ENCODE results near the gene STX18.

DNA sequence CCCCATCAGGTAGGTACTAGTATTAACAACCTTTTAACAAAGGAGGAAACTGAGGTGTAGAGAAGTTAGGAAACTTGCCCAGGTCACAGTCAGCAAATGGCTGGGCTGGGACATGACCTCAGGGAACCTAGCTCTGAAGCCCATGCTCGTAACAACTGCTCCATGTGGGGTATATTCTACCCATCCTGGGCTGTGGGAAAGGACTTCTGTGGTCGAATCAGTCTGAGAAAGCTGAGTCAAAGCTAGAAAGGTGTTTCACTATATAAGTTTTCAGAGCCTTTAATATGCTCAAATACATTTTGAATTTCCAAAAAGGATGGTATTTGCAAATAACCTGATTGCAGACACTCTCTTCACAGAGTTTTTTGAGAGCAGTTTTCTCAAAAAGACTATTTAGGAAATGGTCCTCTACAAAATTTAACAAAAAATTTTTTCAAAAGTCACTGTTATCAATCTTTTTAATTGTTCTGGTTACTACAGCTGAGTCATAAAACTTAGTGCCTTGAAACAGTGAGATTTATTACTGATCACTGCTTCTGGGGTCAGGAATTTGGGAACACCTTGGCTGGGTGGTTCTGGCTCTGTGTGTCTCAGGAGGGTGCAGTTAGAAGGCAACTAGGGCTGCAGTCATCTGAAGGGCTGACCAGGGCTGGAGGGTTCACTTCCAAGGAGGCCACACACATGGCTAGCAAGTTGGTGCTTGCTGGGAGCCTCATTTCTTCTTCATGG is 101.4 kb downstream of the STX18 start:
- TF ChIP-seq, protein P1, sequence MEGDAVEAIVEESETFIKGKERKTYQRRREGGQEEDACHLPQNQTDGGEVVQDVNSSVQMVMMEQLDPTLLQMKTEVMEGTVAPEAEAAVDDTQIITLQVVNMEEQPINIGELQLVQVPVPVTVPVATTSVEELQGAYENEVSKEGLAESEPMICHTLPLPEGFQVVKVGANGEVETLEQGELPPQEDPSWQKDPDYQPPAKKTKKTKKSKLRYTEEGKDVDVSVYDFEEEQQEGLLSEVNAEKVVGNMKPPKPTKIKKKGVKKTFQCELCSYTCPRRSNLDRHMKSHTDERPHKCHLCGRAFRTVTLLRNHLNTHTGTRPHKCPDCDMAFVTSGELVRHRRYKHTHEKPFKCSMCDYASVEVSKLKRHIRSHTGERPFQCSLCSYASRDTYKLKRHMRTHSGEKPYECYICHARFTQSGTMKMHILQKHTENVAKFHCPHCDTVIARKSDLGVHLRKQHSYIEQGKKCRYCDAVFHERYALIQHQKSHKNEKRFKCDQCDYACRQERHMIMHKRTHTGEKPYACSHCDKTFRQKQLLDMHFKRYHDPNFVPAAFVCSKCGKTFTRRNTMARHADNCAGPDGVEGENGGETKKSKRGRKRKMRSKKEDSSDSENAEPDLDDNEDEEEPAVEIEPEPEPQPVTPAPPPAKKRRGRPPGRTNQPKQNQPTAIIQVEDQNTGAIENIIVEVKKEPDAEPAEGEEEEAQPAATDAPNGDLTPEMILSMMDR (IDR thresholded peaks at IDR 0.05; ENCODE audit: low read depth, low read length, missing input control), result no peak
- TF ChIP-seq, protein P2, sequence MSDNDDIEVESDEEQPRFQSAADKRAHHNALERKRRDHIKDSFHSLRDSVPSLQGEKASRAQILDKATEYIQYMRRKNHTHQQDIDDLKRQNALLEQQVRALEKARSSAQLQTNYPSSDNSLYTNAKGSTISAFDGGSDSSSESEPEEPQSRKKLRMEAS (IDR thresholded peaks at IDR 0.05), result no peak
- TF ChIP-seq, protein P3, sequence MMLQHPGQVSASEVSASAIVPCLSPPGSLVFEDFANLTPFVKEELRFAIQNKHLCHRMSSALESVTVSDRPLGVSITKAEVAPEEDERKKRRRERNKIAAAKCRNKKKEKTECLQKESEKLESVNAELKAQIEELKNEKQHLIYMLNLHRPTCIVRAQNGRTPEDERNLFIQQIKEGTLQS (IDR thresholded peaks at IDR 0.05), result no peak
- no peak for TF ChIP-seq RAD21 (IDR thresholded peaks at IDR 0.05)
- no peak for TF ChIP-seq GABPA (IDR thresholded peaks at IDR 0.05 in 1 of 2, conservative IDR thresholded peaks at IDR 0.05 in 1 of 2)
- TF ChIP-seq FOXA1 (IDR thresholded peaks at IDR 0.05), result no peak
- no peak for TF ChIP-seq JUND (IDR thresholded peaks at IDR 0.05)
- TF ChIP-seq, protein P4, sequence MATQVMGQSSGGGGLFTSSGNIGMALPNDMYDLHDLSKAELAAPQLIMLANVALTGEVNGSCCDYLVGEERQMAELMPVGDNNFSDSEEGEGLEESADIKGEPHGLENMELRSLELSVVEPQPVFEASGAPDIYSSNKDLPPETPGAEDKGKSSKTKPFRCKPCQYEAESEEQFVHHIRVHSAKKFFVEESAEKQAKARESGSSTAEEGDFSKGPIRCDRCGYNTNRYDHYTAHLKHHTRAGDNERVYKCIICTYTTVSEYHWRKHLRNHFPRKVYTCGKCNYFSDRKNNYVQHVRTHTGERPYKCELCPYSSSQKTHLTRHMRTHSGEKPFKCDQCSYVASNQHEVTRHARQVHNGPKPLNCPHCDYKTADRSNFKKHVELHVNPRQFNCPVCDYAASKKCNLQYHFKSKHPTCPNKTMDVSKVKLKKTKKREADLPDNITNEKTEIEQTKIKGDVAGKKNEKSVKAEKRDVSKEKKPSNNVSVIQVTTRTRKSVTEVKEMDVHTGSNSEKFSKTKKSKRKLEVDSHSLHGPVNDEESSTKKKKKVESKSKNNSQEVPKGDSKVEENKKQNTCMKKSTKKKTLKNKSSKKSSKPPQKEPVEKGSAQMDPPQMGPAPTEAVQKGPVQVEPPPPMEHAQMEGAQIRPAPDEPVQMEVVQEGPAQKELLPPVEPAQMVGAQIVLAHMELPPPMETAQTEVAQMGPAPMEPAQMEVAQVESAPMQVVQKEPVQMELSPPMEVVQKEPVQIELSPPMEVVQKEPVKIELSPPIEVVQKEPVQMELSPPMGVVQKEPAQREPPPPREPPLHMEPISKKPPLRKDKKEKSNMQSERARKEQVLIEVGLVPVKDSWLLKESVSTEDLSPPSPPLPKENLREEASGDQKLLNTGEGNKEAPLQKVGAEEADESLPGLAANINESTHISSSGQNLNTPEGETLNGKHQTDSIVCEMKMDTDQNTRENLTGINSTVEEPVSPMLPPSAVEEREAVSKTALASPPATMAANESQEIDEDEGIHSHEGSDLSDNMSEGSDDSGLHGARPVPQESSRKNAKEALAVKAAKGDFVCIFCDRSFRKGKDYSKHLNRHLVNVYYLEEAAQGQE (IDR thresholded peaks at IDR 0.05), result no peak
- TF ChIP-seq, protein P5, sequence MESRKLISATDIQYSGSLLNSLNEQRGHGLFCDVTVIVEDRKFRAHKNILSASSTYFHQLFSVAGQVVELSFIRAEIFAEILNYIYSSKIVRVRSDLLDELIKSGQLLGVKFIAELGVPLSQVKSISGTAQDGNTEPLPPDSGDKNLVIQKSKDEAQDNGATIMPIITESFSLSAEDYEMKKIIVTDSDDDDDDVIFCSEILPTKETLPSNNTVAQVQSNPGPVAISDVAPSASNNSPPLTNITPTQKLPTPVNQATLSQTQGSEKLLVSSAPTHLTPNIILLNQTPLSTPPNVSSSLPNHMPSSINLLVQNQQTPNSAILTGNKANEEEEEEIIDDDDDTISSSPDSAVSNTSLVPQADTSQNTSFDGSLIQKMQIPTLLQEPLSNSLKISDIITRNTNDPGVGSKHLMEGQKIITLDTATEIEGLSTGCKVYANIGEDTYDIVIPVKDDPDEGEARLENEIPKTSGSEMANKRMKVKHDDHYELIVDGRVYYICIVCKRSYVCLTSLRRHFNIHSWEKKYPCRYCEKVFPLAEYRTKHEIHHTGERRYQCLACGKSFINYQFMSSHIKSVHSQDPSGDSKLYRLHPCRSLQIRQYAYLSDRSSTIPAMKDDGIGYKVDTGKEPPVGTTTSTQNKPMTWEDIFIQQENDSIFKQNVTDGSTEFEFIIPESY (IDR thresholded peaks at IDR 0.05), result no peak
- no peak for TF ChIP-seq TAF1 (conservative IDR thresholded peaks at IDR 0.05)
- no peak for TF ChIP-seq HNF4G (IDR thresholded peaks at IDR 0.05)
- no peak for TF ChIP-seq SP1 (IDR thresholded peaks at IDR 0.05)
- no peak for TF ChIP-seq YY1 (IDR thresholded peaks at IDR 0.05)
- no peak for TF ChIP-seq EGR1 (IDR thresholded peaks at IDR 0.05; ENCODE audit: low read depth in 2 of 2)

All from liver (tissue), 3 donors.